Ureter (tissue), 1 donor: ENCODE results near the gene GOLGA6L1. TPM values are rescaled to one million over a fixed set of nuclear protein-coding genes. Genes with fewer than 3 reads are reported as not detected.
"Not testable (repeated sequence)": the region's sequence is repeated elsewhere in the genome, so short reads cannot be mapped to it uniquely, and the experiment has no call there.

Experiments
- DNase-seq: peaks from one replicate; pipeline ENCODE4 v3.0.0-alpha.2; 2020; ENCODE audit warnings: low spot score
- total RNA-seq: library from RNA; stranded (reverse); gene quantifications from one replicate; pipeline ENCODE4 v1.2.4, GENCODE V29; 2023
- donor health status: DM: yes; HTN: yes; CAD: no.

GOLGA6L1 gene, protein sequence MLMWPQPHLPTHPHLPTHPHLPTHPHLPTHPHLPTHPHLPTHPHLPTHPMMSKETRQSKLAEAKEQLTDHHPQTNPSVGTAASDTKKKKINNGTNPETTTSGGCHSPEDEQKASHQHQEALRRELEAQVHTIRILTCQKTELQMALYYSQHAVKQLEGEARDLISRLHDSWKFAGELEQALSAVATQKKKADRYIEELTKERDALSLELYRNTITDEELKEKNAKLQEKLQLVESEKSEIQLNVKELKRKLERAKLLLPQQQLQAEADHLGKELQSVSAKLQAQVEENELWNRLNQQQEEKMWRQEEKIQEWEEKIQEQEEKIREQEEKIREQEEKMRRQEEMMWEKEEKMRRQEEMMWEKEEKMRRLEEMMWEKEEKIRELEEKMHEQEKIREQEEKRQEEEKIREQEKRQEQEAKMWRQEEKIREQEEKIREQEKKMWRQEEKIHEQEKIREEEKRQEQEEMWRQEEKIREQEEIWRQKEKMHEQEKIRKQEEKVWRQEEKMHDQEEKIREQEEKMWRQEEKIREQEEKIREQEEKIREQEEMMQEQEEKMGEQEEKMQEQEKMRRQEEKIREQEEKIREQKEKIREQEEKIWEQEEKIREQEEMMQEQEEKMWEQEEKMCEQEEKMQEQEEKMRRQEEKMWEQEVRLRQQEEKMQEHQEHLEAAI
- total RNA-seq = not detected

DNA sequence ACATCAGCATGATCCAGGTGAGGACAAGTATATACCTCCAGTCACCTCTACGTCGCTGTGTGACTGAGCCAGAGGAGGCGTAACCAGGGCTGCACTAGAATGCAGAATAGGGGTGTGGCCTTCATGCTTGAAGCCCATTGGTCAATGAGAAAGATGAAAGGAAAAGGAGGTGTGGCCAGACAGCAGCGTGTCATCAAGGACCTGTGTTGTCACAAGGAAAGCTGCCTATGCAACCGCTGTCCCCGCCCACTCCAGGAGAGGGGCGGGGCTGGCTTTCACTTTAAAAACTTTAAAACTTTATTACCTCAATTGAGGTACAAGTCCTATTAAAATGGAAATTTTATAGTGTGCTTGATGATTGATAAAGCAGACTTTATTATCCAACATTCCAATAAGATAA is at the start of gene GOLGA6L1:
Gene GOLGA6L1, minus strand, starts transcription at position 101 of the 400 bp plus-strand sequence. Its CDS starts 91 bp downstream, at position 10.
- not testable (repeated sequence) for DNase-seq

DNA sequence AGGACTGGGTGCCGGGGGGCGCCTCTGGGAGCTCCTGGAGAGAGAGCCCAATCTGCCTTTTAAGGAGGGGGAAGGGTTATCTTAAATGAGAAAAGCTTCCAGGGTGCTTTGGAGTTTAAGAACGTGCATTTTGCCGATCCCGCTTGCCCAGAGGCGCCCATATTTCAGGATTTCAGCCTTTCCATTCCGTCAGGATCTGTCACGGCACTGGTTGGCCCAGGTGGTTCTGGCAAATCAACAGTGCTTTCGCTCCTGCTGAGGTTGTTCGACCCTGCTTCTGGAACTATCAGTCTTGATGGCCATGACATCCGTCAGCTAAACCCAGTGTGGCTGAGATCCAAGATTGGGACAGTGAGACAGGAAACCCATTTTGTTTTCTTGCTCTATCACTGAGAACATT is 44.6 kb upstream of the GOLGA6L1 start:
- not testable (repeated sequence) for DNase-seq

DNA sequence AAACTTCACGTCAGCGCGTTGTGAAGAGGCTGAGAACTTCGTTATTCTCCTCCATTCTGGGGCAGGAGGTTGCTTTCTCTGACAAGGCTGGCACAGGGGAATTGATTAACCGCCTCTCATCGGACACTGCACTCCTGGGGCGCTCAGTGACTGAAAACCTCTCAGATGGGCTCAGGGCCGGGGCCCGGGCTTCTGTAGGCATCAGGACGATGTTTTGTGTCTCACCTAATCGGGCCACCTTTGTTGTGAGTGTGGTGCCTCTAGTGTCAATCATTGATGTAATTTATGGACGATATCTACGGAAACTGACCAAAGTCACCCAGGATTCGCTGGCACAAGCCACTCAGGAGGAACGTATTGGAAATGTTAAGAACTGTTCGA is 43.9 kb upstream of the GOLGA6L1 start:
- DNase-seq = not testable (repeated sequence)

DNA sequence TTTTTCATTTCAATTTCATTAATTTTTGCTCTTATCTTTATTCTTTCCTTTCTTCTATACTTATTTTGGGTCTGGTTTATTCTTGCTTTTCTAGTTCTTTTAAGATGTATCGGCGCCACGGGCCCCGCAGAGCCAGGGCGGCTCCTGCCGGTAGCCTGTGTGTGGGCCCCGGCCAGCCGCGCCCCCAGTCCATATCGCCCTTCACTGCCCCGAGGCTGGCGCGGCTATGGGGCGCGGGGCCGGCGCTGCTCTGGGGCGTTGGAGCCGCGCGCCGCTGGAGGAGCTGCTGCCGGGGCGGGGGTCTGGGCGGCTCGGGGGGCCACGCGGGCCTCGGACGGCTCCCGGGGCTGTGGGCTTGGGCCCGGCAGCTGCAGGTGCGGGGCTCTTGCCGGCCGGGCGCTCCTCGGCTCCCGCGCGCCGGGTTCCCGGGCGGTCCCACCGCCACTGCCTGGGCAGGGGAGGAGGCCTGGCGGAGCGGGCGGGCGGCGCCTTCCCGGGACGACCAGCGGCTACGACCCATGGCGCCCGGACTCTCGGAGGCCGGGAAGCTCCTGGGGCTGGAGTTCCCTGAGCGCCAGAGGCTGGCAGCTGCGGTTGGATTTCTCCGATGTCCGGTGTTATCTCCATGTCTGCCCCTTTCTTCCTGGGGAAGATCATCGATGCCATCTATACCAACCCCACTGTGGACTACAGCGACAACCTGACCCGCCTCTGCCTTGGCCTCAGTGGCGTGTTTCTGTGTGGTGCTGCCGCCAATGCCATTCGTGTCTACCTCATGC is 43.3 kb upstream of the GOLGA6L1 start:
- not testable (repeated sequence) for DNase-seq

DNA sequence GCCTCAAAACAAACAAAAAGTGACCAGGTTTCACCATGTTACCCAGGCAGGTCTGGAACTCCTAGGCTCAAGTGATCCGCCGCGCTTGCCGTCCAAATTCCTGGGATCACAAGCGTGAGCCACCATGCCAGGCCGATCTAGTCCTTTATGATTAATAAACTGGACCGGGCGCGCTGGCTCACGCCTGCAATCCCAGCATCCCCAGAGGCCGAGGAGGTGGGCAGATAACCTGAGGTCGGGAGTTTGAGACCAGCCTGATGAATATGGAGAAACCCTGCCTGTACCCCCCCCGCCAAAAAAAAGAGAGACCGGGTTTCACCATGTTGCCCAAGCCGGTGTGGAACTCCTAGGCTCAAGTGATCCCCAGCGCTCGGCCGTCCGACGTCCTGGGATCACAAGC is 40.1 kb upstream of the GOLGA6L1 start:
- not testable (repeated sequence) for DNase-seq

DNA sequence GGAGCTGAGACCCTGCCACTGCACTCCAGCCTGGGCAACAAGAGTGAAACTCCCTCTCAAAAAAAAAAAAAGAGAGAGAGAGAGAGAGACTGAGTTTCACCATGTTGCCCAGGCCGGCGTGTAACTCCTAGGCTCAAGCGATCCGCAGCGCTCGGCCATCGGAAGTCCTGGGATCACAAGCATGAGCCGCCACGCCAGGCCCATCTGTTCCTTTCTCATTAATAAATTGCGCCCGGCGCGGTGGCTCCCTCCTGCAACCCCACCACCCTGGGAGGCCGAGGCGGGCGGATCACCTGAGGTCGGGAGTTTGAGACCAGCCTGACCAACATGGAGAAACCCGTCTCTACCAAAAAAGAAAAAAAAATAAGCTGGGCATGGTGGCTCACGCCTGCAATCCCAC is 39.0 kb upstream of the GOLGA6L1 start:
- not testable (repeated sequence) for DNase-seq

DNA sequence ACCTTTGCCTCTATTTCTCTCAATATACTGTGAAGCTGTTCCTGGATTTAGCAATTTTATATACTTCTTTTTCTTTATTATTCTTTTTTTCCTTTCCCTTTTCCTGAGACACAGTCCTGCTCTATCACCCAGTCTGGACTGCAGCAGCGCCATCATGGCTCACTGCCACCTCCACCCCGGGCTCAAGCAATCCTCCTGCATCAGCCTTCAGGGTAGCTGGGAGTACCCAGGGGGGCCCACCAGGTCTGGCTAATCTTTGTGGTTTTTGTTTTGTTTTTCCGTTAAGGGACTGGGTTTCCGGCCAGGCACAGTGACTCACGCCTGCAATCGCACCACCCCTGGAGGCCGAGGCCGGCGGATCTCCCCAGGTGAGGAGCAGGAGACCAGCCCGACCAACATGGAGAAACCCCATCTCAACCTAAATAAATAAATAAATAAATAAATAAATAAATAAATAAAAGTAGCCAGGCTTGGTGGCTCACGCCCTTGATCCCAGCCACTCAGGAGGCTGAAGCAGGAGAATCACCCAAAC is 38.1 kb upstream of the GOLGA6L1 start:
- DNase-seq = not testable (repeated sequence)

DNA sequence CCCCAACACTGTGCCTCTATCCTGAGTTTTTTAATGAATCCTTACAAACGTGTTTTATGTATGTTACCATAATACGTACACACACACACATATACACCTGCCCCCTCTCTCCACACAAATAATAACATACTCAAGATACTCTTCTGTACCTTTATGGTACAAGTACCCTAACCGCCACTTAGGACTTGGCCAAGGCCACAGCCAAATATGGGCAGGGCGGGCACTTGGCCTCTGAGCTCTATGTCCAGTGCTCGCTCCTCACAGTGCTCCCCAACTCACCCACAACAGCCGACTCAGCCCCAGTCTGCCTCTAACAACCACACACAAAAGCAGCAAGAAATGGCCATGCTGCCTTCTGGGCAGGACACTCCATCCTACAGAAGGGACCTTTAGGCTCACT is 3.8 kb downstream of the GOLGA6L1 start:
- DNase-seq = not testable (repeated sequence)

DNA sequence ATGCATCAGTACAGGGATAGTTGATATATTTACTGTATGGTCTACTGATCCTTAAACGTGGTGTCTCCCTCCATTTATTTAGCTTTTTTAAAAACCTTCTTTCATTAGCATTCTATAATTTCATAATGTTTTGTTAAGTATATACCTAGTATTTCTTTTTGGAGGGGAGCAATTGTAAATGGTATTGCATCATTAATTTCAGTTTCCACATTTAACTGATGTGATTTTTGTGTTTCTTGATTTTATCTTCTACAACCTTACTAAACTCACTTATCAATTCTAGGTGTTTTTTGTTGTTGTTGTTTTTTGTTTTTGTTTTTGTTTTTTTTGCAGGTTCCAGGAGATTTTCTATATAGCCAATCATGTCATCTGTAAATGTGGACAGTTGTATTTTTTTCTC is 18.4 kb downstream of the GOLGA6L1 start:
- no peak for DNase-seq

DNA sequence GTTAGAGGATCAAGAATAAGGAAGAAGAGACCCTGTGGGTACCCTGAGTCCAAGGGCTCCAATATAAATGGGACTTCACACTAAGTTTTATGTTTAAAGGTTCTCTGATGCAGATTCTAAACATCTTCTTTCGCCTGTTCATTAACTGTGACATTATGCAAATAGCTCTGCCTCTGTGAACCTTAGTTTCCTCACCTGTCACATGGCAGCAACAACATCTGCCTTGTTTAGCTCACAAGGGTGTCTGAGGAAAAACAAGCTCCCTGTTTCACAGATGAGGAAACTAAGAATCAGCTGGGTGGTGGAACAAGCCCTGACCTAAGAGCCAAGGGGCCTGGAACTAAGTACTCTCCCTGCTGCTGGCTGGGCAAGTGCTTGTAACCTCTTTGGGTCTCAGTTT is 40.8 kb downstream of the GOLGA6L1 start:
- DNase-seq = no peak

DNA sequence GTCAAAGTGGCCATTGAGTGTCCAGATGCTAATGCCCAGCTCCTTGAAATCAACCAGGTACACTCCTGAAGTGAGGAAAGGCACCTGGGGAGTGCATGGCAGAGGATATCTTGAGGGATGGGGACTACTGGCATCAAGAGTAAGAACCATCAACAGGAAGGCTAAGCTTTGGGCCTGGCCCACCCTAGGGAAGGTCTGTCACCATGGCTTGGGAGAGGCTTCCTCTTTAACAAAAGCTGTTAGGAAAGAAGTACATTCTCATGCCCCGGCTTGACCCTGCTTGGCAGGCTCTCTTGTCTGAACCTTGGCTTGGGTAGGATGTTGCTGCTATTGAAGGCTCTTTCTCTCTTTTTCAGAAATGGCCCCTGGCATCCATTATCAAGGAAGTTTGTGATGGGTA is 53.5 kb downstream of the GOLGA6L1 start:
- DNase-seq = no peak

DNA sequence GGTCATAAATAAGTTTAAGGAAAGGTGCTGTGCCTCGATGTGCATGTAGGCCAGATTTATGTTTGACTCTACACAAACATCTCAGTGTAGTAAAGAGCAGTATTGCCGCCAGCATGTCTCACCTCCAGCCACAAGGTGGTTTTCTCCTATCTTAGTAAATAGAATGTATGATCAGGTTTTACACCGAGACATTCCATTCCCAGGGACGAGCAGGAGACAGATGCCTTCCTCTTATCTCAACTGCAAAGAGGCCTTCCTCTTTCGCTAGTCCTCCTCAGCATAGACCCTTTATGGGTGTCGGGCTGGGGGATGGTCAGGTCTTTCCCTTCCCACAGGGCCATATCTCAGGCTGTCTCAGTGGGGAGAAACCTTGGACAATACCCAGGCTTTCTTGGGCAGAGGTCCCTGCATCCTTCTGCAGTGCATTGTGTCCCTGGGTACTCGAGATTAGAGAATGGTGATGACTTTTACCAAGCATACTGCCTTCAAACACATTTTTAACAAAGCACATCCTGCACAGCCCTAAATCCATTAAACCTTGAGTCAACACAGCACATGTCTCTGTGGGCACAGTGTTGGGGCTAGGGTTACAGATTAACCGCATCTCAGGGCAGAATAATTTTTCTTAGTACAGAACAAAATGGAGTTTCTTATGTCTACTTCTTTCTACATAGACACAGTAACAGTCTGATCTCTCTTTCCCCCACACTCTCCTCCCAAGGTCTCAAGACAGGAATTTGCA is 54.5 kb downstream of the GOLGA6L1 start:
- not testable (repeated sequence) for DNase-seq

DNA sequence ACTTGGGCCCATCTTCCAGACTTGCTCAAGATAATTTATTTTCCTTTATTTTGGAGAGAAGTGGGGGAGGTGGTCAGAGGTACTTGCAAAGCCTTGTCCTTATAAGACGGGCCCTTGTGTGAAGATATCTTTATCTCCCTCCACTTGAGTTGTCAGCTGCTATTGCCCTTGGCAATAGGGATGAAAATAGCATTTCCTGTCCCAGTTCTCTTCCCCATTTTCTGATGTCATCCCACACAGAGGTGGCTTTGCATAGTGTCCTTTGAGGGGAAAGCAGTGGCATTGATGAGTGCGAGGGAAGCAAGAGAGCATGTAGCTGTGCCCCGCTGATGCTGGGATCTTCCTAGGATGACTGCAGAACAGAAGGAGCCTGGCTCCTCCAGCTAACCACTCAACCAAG is 55.4 kb downstream of the GOLGA6L1 start:
- no peak for DNase-seq

DNA sequence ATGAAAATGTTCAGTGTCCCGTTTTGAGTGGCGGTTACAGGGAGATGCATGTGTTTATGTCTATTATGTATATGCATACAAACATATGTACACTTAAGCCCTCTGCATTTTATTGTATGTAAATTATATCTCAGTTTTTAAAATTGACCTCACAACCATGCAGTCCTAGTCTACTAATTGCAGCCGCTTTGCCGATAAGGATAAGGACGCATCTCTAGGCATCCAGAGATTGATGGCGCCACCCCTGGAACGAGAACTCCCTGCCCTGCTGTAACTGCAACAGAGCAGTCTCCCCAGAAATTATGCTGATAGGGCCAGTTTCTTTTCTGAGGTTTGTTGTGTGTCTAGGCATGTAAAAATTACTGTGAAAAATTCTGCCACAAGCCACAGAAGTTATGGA is 56.9 kb downstream of the GOLGA6L1 start:
- no peak for DNase-seq

Other genes starting within 250 kb of the GOLGA6L1 start
- gene CYFIP1, start 156.5 kb downstream of the GOLGA6L1 start, total RNA-seq = 129 TPM
- 28.5 TPM for gene TUBGCP5, start 97.3 kb downstream of the GOLGA6L1 start, total RNA-seq
- gene GOLGA6L26, start 197.4 kb upstream of the GOLGA6L1 start, total RNA-seq = not detected
- gene GOLGA8S, start 217.9 kb upstream of the GOLGA6L1 start, total RNA-seq = 0.65 TPM